MV-4-11 (cell line): Measurements from ENCODE around the gene KLHDC8A.
"Not testable (repeated sequence)": the region's sequence is repeated elsewhere in the genome, so short reads cannot be mapped to it uniquely, and the experiment has no call there.

ENCODE experiments used
- DNase-seq: peaks from one replicate; lab custom pipeline; 2025; lab: John Stamatoyannopoulos, UW

Gene KLHDC8A

GRCh38 chr1:205318231-205318991 is 38.3 kb downstream of the KLHDC8A start:
- no peak for DNase-seq

- no peak for DNase-seq
Measured at GRCh38 chr1:205317311-205317917, 39.3 kb downstream of the KLHDC8A start.

- DNase-seq: no peak
Measured at GRCh38 chr1:205316161-205316566, 40.6 kb downstream of the KLHDC8A start.

DNA sequence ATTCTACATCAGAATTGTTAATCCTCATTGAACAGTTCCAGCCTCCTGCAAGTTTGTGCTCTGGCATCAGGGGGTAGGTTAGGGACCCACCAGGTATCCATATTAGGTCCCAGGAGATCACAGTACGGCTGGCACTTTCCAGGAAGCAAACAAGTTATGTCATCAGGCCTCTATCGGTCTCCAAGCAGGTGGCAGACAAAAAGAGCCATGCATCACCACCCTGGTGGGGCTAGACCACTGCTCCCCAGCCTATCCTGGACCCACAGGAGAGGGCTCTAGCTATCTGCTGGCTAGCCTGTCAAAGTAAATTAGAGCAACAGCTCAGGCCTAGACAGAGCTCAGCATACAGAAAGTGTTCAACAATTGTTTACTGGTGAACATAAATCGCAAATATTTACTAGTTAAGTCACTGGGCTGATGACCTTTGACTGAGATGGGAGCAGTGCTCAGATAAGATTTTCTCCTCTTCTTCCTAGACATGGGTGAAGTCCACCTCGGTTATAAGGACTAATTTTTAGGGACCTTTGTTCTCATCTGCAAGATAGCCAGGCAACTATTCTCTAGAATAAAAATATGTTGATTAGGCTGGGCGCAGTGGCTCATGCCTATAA is 41.6 kb downstream of the KLHDC8A start:
- DNase-seq: no peak

DNA sequence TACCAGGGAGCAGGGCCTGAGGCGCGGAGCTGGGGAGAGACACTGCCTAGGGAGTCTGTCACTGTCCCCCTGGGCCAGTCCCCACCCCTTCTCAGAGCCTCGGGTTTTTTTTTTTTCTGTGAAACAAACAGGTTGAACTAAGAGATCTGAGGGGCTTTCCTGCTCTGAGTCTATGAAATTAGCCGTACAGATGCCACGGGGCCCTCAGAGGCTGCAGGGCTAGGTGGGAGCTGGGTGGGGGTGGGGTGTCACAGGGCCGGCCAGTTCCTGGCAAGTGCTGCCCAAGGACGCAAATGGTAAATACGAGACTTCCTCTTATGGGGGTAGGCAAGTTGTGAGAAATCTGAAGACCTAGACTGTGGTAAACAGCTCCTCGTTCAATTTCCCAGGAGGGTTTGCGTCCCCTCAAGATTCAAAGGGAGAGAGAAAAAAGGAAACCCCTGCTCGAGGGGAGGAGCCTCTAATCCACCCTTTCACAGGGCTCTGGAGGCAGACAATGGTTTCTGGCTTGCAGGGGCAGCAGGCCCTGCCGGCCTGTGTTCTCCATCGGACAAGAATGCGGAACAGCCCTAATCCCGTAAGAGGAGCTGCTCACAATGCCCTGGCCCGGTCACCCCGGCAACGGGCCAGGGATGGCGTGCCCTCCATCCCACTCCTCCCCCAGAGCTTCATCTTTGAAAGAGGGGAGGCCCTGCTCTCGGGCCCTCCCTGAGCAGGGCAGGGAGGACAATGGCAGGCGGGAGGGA is 43.0 kb downstream of the KLHDC8A start:
- DNase-seq: peak; percentile 84

GRCh38 chr1:205312866-205313562 is 43.7 kb downstream of the KLHDC8A start:
- DNase-seq: no peak

GRCh38 chr1:205310976-205311704 is 45.6 kb downstream of the KLHDC8A start:
- DNase-seq: peak; percentile 86

GRCh38 chr1:205309741-205310140 is 47.0 kb downstream of the KLHDC8A start:
- DNase-seq: no peak

GRCh38 chr1:205306929-205307566 is 49.7 kb downstream of the KLHDC8A start:
- DNase-seq: no peak

GRCh38 chr1:205304695-205305070 is 52.0 kb downstream of the KLHDC8A start:
- DNase-seq: no peak

- DNase-seq: no peak
Measured at GRCh38 chr1:205304046-205304694, 52.6 kb downstream of the KLHDC8A start.

GRCh38 chr1:205303247-205303888 is 53.4 kb downstream of the KLHDC8A start:
- DNase-seq: no peak

- DNase-seq: no peak
Measured at GRCh38 chr1:205301842-205302588, 54.7 kb downstream of the KLHDC8A start.

- DNase-seq: no peak
Measured at GRCh38 chr1:205301205-205301821, 55.4 kb downstream of the KLHDC8A start.

DNA sequence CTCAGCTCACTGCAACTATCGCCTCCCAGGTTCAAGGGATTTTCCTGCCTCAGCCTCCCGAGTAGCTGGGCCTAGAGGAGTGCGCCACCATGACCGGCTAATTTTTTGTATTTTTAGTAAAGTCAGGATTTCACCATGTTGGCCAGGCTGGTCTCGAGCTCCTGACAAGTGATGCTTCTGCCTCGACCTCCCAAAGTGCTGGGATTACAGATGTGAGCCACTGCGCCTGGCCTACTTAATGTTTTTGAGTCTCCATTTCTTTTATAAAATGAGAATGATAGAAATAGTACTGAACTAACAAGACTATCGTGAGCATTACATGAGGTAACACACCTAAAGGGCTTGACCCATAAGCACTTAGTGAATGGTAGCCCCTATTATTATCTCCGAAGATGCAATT is 56.6 kb downstream of the KLHDC8A start:
- DNase-seq: no peak

DNA sequence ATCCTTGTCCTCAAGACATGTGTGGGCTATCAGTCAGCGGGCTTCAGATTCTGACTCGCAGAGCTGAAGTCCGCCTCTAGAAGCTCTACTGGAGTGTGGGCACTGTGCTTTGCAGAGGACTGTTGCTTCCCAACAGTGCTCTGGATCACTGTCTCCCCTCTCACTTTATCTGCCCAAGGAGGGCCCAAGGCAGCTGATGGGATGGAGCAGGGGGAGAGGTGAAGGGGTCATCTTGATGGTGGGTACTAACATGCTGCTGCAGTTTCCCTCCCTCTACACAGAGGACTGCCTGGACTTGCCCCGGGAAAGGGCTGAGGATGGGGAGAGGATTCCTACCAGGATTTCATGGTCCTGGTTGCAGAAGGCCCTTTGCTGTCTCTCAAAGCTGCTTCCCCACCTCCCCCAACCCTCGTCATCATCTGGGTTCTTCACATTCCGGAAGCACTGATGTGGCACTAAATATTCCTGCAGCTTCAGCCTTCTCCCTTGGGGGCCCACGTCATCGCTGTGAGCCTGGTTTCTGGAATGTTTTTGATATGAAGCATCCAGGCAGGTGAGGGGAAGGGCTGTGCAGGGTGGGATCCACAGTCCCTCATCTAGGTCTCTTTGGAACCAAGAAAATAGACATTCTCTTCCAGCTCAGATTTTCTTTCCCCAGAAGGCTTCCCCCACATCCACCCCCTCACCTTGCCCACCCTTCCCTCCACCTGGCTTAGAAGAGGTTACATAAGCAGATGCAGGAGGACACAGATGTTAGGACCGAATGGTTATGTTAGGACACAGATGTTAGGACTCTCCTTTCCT is 58.3 kb downstream of the KLHDC8A start:
- no peak for DNase-seq

GRCh38 chr1:205297546-205298177 is 59.1 kb downstream of the KLHDC8A start:
- DNase-seq: not testable (repeated sequence)
